Endothelial cell of umbilical vein (primary cell): Measurements from ENCODE around the gene JMJD7. TPM values are rescaled to one million over a fixed set of nuclear protein-coding genes. Genes with fewer than 3 reads are reported as not detected.

Source experiments
- BruUV-seq: library from RNA; stranded (reverse); fragments of 400-500 nt; replicated peaks from 2 replicates; lab custom pipeline; 2021; lab: Mats Ljungman, UMichigan
- CTCF ChIA-PET: fragments of 300-600, 350-600 bp; sonication (Branson Sonifier 250); formaldehyde crosslinking; loops from one replicate; lab custom pipeline; 2021; ENCODE audit warnings: antibody characterized with exemption, inconsistent platforms; lab: Charles Lee
- POLR2A ChIA-PET: fragments of 300-600, 350-600 bp; sonication (Branson Sonifier 250); formaldehyde crosslinking; loops from one replicate; lab custom pipeline; 2021; ENCODE audit warnings: antibody characterized with exemption, inconsistent platforms; lab: Charles Lee
- DNase-seq: peaks from one replicate; pipeline ENCODE4 v3.0.0-alpha.2; 2011; ENCODE audit warnings: low read depth, low spot score
- FAIRE-seq: peaks from 2 replicates; lab custom pipeline; 2011; peaks lifted over from hg19 to GRCh38; lab: Jason Lieb, UNC
- H2AFZ ChIP-seq: 2 replicates; pipeline ENCODE4 v1.6.0; 2012; ENCODE audit warnings: low read depth, low read length, control low read depth, inconsistent platforms
- H3K27ac ChIP-seq: 2 replicates; pipeline ENCODE4 v1.5.1; 2011; ENCODE audit warnings: low read depth, mild to moderate bottlenecking, control low read depth, low read length, moderate library complexity; ENCODE audit not compliant: insufficient read depth
- H3K27me3 ChIP-seq, 2 experiments: 2 replicates each; pipeline versions ENCODE4 v1.6.0 to v1.6.1; 2011; ENCODE audit warnings: low read length in 2 of 2, mixed read lengths in 1 of 2; ENCODE audit not compliant: control insufficient read depth in 2 of 2, insufficient read depth in 2 of 2
- H3K36me3 ChIP-seq, 2 experiments: 2 replicates in 1 of 2; 3 replicates in 1 of 2; pipeline ENCODE4 v1.5.1; 2011; ENCODE audit warnings: low read length in 2 of 2, mild to moderate bottlenecking in 1 of 2, moderate library complexity in 1 of 2; ENCODE audit not compliant: control insufficient read depth in 2 of 2, insufficient read depth in 2 of 2; ENCODE audit errors: extremely low read depth in 1 of 2
- H3K4me1 ChIP-seq: 3 replicates; pipeline ENCODE4 v1.5.1; 2011; ENCODE audit warnings: mild to moderate bottlenecking, low read length; ENCODE audit not compliant: control insufficient read depth, insufficient read depth; ENCODE audit errors: extremely low read depth
- H3K4me2 ChIP-seq: 2 replicates; pipeline ENCODE4 v1.6.1; 2011; ENCODE audit warnings: low read length, control low read depth, mixed read lengths; ENCODE audit not compliant: insufficient read depth
- H3K4me3 ChIP-seq, 3 experiments: fragments of 200-600 bp in 1 of 3; sonication (generic), shearing (Covaris generic) in 1 of 3; replicated peaks in 1 of 3; 2 replicates each; pipeline ENCODE4 v1.5.1; 2011 to 2016; ENCODE audit warnings: control low read depth in 3 of 3, low read length in 3 of 3, mild to moderate bottlenecking in 2 of 3, inconsistent platforms in 1 of 3, low read depth in 1 of 3, moderate library complexity in 1 of 3; ENCODE audit not compliant: insufficient read depth in 1 of 3
- H3K79me2 ChIP-seq: 2 replicates; pipeline ENCODE4 v1.6.0; 2012; ENCODE audit warnings: low read length, inconsistent platforms; ENCODE audit not compliant: control insufficient read depth, insufficient read depth
- H3K9ac ChIP-seq: replicated peaks from 2 replicates; pipeline ENCODE3; 2011; ENCODE audit warnings: low read length, control low read depth; ENCODE audit not compliant: insufficient read depth; ENCODE audit errors: extremely low read depth
- H3K9me1 ChIP-seq: replicated peaks from 3 replicates; pipeline ENCODE4 v1.6.0; 2011; ENCODE audit warnings: mild to moderate bottlenecking, low read length; ENCODE audit not compliant: control insufficient read depth, insufficient read depth; ENCODE audit errors: extremely low read depth
- H3K9me3 ChIP-seq: replicated peaks from 2 replicates; pipeline ENCODE4 v1.5.1; 2012; ENCODE audit warnings: low read length, inconsistent platforms; ENCODE audit not compliant: control insufficient read depth, insufficient read depth
- H4K20me1 ChIP-seq: replicated peaks from 2 replicates; pipeline ENCODE3; 2011; ENCODE audit warnings: mild to moderate bottlenecking, low read length; ENCODE audit not compliant: control insufficient read depth, insufficient read depth; ENCODE audit errors: extremely low read depth
- EZH2 ChIP-seq: IDR thresholded peaks from 2 replicates; pipeline ENCODE4 v1.6.1; 2012; ENCODE audit warnings: borderline replicate concordance, low read depth, mild to moderate bottlenecking, moderate library complexity, low read length, inconsistent platforms; ENCODE audit not compliant: severe bottlenecking
- MYC ChIP-seq: IDR thresholded peaks from one replicate; pipeline ENCODE4 v1.6.1; 2011; ENCODE audit warnings: mild to moderate bottlenecking, low read depth, low read length
- POLR2A ChIP-seq: IDR thresholded peaks from 2 replicates; pipeline ENCODE4 v1.6.1; 2012; ENCODE audit warnings: low read depth, mild to moderate bottlenecking, control low read depth, low read length
- POLR2AphosphoS5 ChIP-seq: IDR thresholded peaks from 2 replicates; pipeline ENCODE4 v1.6.1; 2012; ENCODE audit warnings: low read depth, mild to moderate bottlenecking, control low read depth, low read length, moderate library complexity; ENCODE audit not compliant: insufficient read depth
- dilution Hi-C: fragments of 300-500 bp; cut with MboI; formaldehyde crosslinking; loops from one replicate; pipeline ENCODE4 v1.15.0; 2019; ENCODE audit warnings: low sequenced_read_pairs; ENCODE audit not compliant: extremely low pct_ligation_motif_present
- intact Hi-C: fragments of 100-400 bp; cut with micrococcal nuclease; formaldehyde crosslinking; loops from one replicate; pipeline ENCODE4 v1.10.0; 2022
- polyA plus RNA-seq, 4 experiments: library from polyadenylated mRNA; depleted of rRNA in 3 of 4; stranded (reverse) in 3 of 4; unstranded in 1 of 4; fragments of >200 nt; gene quantifications; 2 replicates each; pipeline versions ENCODE4 v1.2.1 to v1.2.3, GENCODE V29; 2011 to 2012; ENCODE audit warnings: missing spikeins in 1 of 4
- total RNA-seq: library from RNA; stranded (reverse); gene quantifications from 2 replicates; pipeline ENCODE4 v1.2.3, GENCODE V29; 2021
- TF ChIP-seq, protein P1 (sequence below), 2 donors: IDR thresholded peaks; 1 replicate in 1 of 2; 2 replicates in 1 of 2; pipeline ENCODE4 v1.5.1; 2011; ENCODE audit warnings: low read length in 2 of 2, mild to moderate bottlenecking in 2 of 2, moderate library complexity in 2 of 2, control low read depth in 1 of 2, inconsistent platforms in 1 of 2, low read depth in 1 of 2; ENCODE audit not compliant: insufficient read depth in 1 of 2; ENCODE audit errors: extremely low read depth in 1 of 2
- TF ChIP-seq, protein P2 (sequence below): IDR thresholded peaks from 2 replicates; pipeline ENCODE4 v1.6.1; 2011; ENCODE audit not compliant: insufficient read depth, insufficient read length

JMJD7 gene
- total and polyA plus RNA-seq, 2 donors (not counting 3 experiments of a cell fraction or from before 2014, with no cell fraction given), result 7.3 to 11.4 TPM

DNA sequence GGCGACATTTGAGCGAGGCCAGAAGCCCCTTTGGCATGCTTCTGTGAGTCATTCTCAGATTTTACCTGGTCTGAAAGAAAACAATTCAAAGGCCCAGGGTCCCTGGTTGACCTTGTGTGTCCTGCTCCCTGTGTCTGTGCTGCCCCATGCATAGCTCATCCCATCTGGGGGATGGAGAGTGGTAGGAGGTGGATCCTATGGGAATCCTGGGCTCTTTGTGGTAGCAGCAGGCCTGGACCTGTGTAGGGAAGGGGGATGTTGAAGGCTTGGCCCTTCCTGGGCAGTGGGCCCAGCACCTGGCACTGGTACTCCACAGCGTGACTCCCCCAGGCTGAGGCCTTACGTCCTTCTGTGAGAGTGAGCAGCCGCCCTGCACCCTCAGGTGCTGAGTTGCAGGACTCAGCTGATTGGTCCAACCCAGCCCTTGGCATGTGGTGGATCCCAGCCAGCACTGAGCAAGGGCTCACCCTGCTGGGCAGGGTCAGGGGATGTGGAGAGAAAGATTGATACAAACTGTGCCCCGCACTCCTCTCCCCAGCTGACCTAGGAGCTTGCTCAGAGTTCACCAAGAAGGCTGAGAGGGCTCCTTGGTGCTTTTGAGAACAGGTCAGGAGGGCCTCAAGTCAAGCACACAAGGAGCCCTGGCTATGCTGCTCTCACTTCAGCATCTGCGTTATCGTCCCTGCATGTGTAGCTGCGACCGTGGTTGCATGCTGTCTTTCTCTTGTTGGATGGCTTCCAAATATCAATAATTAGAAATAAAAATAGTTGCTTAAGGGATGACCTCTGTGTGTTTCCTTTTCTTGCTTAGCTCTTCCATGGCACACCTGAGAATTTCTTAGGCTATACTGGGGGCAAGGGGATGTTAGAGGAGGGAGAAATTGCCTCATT, 21.4 kb upstream of the JMJD7 start:
- Histone ChIP-seq H3K4me1 (peaks cover 27% of the 10 kb centered on the region), H3K27me3 (no peaks in the 10 kb centered on the region), H3K9me3 (no peaks in the 10 kb centered on the region), H3K4me2 (no peak overlapping the region), H3K79me2 (peaks cover 15% of the 10 kb centered on the region), H3K27ac (no peak overlapping the region), H3K4me3 (no peak overlapping the region), H3K9ac (no peak overlapping the region), H3K9me1 (no peaks in the 10 kb centered on the region), H3K36me3 (no peaks in the 10 kb centered on the region), H2AFZ (no peak overlapping the region), H4K20me1 (no peaks in the 10 kb centered on the region)
- POLR2A ChIA-PET, result no interaction called here
- BruUV-seq, result no TSS peak
- intact Hi-C loops (no loop called here), dilution Hi-C loops (no loop called here)
- FAIRE-seq (no peak), DNase-seq (no peak)
- CTCF ChIA-PET, result interaction anchor here (1.2 to 15.9 kb wide), 2 partner anchors 12 to 31 kb away, joined by 5 to 754 read pairs; partner anchors contain the start of gene MAPKBP1
- no peak for TF ChIP-seq EZH2
- TF ChIP-seq, protein P1, sequence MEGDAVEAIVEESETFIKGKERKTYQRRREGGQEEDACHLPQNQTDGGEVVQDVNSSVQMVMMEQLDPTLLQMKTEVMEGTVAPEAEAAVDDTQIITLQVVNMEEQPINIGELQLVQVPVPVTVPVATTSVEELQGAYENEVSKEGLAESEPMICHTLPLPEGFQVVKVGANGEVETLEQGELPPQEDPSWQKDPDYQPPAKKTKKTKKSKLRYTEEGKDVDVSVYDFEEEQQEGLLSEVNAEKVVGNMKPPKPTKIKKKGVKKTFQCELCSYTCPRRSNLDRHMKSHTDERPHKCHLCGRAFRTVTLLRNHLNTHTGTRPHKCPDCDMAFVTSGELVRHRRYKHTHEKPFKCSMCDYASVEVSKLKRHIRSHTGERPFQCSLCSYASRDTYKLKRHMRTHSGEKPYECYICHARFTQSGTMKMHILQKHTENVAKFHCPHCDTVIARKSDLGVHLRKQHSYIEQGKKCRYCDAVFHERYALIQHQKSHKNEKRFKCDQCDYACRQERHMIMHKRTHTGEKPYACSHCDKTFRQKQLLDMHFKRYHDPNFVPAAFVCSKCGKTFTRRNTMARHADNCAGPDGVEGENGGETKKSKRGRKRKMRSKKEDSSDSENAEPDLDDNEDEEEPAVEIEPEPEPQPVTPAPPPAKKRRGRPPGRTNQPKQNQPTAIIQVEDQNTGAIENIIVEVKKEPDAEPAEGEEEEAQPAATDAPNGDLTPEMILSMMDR (IDR thresholded peaks at IDR 0.05; ENCODE audit: extremely low read depth in 1 of 2, insufficient read depth in 1 of 2, low read depth in 1 of 2, low read length in 2 of 2), result no peak
- TF ChIP-seq, protein P2, sequence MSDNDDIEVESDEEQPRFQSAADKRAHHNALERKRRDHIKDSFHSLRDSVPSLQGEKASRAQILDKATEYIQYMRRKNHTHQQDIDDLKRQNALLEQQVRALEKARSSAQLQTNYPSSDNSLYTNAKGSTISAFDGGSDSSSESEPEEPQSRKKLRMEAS, result no peak
- no peak for TF ChIP-seq MYC
- no peak for TF ChIP-seq POLR2AphosphoS5
- no peak for TF ChIP-seq POLR2A
